MM.1S (cell line): Measurements from ENCODE around the gene WHAMM.

Experiments used
- DNase-seq: peaks from one replicate; pipeline ENCODE4 v3.0.0-alpha.2; 2015
- H2AFZ ChIP-seq: fragments of 300-600 bp; sonication (generic); 2 replicates; pipeline ENCODE4 v1.6.0; 2016; ENCODE audit warnings: antibody characterized with exemption, low read length
- H3F3A ChIP-seq: fragments of 300-600 bp; sonication (generic); 2 replicates; pipeline ENCODE4 v1.6.1; 2016; ENCODE audit warnings: mild to moderate bottlenecking, antibody characterized with exemption, low read length, moderate library complexity, mixed read lengths; ENCODE audit not compliant: insufficient read depth
- H3K27ac ChIP-seq: fragments of 300-600 bp; sonication (generic); 2 replicates; pipeline ENCODE4 v1.5.1; 2016; ENCODE audit warnings: mild to moderate bottlenecking, low read length
- H3K27me3 ChIP-seq: fragments of 300-600 bp; sonication (generic); replicated peaks from 2 replicates; pipeline ENCODE4 v1.6.0; 2016; ENCODE audit warnings: low read length; ENCODE audit not compliant: insufficient read depth
- H3K36me3 ChIP-seq: fragments of 300-600 bp; sonication (generic); replicated peaks from 2 replicates; pipeline ENCODE4 v1.6.1; 2016; ENCODE audit warnings: mild to moderate bottlenecking, low read length, mixed read lengths; ENCODE audit not compliant: insufficient read depth
- H3K4me1 ChIP-seq: fragments of 300-600 bp; sonication (generic); 2 replicates; pipeline ENCODE4 v1.6.1; 2016; ENCODE audit warnings: low read length, mixed read lengths
- H3K4me2 ChIP-seq: fragments of 300-600 bp; sonication (generic); 2 replicates; pipeline ENCODE4 v1.6.0; 2016; ENCODE audit warnings: low read depth, low read length
- H3K4me3 ChIP-seq: fragments of 300-600 bp; sonication (generic); 2 replicates; pipeline ENCODE4 v1.5.1; 2016; ENCODE audit warnings: low read length, mixed read lengths
- H3K79me2 ChIP-seq: fragments of 300-600 bp; sonication (generic); 2 replicates; pipeline ENCODE4 v1.6.1; 2016; ENCODE audit warnings: mixed run types, low read length, mixed read lengths
- H3K9ac ChIP-seq: fragments of 300-600 bp; sonication (generic); 2 replicates; pipeline ENCODE4 v1.6.1; 2016; ENCODE audit warnings: low read length, mixed read lengths
- H3K9me2 ChIP-seq: fragments of 300-600 bp; sonication (generic); replicated peaks from 2 replicates; pipeline ENCODE4 v1.6.1; 2016; ENCODE audit warnings: mild to moderate bottlenecking, low read length, mixed read lengths; ENCODE audit not compliant: insufficient read depth
- H3K9me3 ChIP-seq: fragments of 300-600 bp; sonication (generic); replicated peaks from 2 replicates; pipeline ENCODE4 v1.6.1; 2016; ENCODE audit warnings: mild to moderate bottlenecking, low read length, mixed read lengths; ENCODE audit not compliant: insufficient read depth
- H4K20me1 ChIP-seq: fragments of 300-600 bp; sonication (generic); 2 replicates; pipeline ENCODE4 v1.6.1; 2016; ENCODE audit warnings: mild to moderate bottlenecking, low read length, moderate library complexity, mixed read lengths; ENCODE audit not compliant: insufficient read depth
- CTCF ChIP-seq: fragments of 300-600 bp; sonication (generic); IDR thresholded peaks from 2 replicates; pipeline ENCODE4 v1.5.1; 2016; ENCODE audit warnings: antibody characterized with exemption, low read length, mixed read lengths
- EZH2 ChIP-seq: fragments of 300-600 bp; sonication (generic); optimal IDR thresholded peaks from 2 replicates; pipeline ENCODE3; 2017; ENCODE audit warnings: low read depth, mild to moderate bottlenecking, antibody characterized with exemption, low read length, mixed read lengths
- EZH2phosphoT487 ChIP-seq: fragments of 300-600 bp; sonication (generic); IDR thresholded peaks from 2 replicates; pipeline ENCODE4 v1.6.1; 2018; ENCODE audit warnings: antibody characterized with exemption, low read length

The WHAMM gene

DNA sequence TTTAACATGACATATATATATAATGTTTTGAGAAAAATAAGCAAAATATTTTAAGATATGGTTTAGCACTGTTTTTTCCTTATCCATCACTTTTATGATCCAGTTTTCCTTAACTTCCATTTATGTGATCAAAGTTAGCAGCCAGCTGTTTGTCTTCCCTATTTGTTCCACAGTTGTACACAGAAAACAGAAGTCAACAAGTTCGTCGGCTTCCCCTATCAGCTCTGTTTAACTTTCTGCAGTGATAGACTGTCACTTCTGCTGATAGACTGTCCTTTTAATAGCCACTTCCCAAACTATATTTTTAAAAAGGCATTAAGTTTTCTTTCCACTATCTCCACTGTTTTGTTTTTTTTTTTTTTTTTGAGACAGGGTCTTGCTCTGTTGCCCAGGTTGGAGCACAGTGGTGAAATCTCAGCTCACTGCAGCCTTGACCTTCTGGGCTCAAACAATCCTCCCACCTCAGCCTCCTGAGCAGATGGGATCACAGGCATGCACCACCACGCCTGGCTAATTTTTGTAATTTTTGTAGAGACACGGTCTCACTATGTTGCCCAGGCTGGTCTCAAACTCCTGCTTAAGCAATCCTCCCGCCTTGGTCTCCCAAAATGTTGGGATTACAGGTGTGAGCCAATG lies 10.8 kb upstream of the WHAMM start:
- Histone ChIP-seq H3K36me3 (no peaks in the 10 kb centered on the region), H3K9ac (no peak overlapping the region), H4K20me1 (no peaks in the 10 kb centered on the region), H3K9me3 (no peaks in the 10 kb centered on the region), H3K9me2 (no peaks in the 10 kb centered on the region), H3K27me3 (no peaks in the 10 kb centered on the region), H3K4me3 (no peak overlapping the region), H2AFZ (no peak overlapping the region), H3K4me1 (no peaks in the 10 kb centered on the region), H3F3A (no peaks in the 10 kb centered on the region), H3K4me2 (no peak overlapping the region), H3K27ac (no peak overlapping the region), H3K79me2 (no peaks in the 10 kb centered on the region)
- DNase-seq = no peak
- TF ChIP-seq EZH2 (no peak), EZH2phosphoT487 (no peak), CTCF (no peak)

DNA sequence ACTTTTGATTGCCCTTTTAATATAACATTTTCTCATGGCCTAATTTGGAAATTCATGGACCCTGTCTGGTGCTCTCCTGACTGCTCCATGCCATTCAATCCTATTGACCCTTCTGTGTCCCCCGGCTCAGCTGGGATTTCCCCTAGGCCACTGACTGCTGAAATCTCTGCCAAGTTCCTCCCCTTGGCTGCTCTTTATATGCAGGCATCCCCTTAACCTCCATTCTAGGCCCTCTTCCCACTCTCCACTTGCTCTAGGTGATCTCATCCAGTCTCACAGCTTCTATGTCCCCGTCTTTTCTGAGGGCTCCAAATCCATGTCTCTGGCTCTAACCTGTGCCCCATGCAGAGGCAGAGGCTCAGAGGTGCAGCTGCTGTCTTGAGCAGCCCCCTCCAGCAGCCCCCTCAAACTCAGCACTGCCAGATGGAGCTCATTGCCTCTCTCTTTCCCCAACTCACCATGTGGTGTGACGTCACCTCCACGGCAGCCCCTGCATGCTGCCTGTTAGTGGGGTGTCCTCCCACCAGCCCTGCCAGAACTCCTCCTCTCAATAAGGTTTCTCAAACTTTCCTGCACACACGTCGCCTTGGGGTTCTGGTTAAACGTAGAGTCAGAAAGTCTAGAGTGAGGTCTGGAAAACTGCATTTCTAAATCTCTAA lies 10.1 kb upstream of the WHAMM start:
- Histone ChIP-seq H4K20me1 (no peaks in the 10 kb centered on the region), H3K9ac (no peak overlapping the region), H2AFZ (no peak overlapping the region), H3K9me2 (no peaks in the 10 kb centered on the region), H3K9me3 (no peaks in the 10 kb centered on the region), H3K4me1 (no peaks in the 10 kb centered on the region), H3F3A (no peaks in the 10 kb centered on the region), H3K4me3 (no peak overlapping the region), H3K36me3 (no peaks in the 10 kb centered on the region), H3K27ac (no peak overlapping the region), H3K27me3 (no peaks in the 10 kb centered on the region), H3K79me2 (no peaks in the 10 kb centered on the region), H3K4me2 (no peak overlapping the region)
- no peak for DNase-seq
- TF ChIP-seq EZH2 (no peak), EZH2phosphoT487 (no peak), CTCF (no peak)

DNA sequence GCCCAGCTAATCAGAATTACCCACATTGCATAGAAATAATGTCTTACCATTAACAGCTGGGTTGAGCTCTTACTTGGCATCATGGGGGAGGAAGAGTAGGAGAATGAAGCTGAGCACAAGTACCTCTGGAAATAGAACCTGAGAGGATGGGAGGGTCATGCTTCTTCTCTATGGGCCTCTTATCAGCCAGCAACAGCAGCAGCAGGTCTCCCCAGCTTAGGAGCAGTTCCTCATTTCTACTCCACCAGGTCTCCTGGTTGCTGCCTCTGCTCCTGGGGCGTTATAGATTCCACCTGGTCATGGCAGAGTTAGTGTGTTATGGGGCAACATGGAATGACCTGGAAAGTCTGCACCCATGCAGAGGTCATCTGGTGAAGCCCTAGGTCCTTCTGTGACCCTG lies 6.9 kb upstream of the WHAMM start:
- no peak overlapping the region for H3K4me3 ChIP-seq

More for the DNA sequence above, 6.9 kb upstream of the WHAMM start:
- DNase-seq = no peak
- H3K27me3 ChIP-seq = no peaks in the 10 kb centered on the region
- H3K9ac ChIP-seq = no peak overlapping the region
- no peaks in the 10 kb centered on the region for H4K20me1 ChIP-seq
- H3K27ac ChIP-seq = no peak overlapping the region
- H3K4me1 ChIP-seq = peaks cover 26% of the 10 kb centered on the region
- TF ChIP-seq CTCF (no peak), EZH2 (no peak), EZH2phosphoT487 (no peak)
- H3K79me2 ChIP-seq = no peaks in the 10 kb centered on the region
- peaks cover 15% of the 10 kb centered on the region for H3F3A ChIP-seq
- H3K36me3 ChIP-seq = no peaks in the 10 kb centered on the region
- H2AFZ ChIP-seq = no peak overlapping the region
- no peaks in the 10 kb centered on the region for H3K9me3 ChIP-seq
- H3K4me2 ChIP-seq = no peak overlapping the region
- H3K9me2 ChIP-seq = no peaks in the 10 kb centered on the region
